ENCODE data around the gene CLPTM1. TPM values are rescaled to one million over a fixed set of nuclear protein-coding genes. Genes with fewer than 3 reads are reported as not detected.

CLPTM1 gene
- total RNA-seq, 1 donor = 45.2 TPM

- Histone ChIP-seq H3K9me3 (ENCODE audit: low read depth, low read length) (no peaks in the 10 kb centered on the region), H3K27ac (ENCODE audit: low read depth, low read length) (no peak overlapping the region), H3K4me3 (ENCODE audit: insufficient read depth, low read length) (no peak overlapping the region), H3K4me2 (ENCODE audit: insufficient read depth, low read length) (no peak overlapping the region), H3K79me2 (ENCODE audit: insufficient read depth, low read length) (no peaks in the 10 kb centered on the region), H3K27me3 (ENCODE audit: insufficient read depth, low read length) (no peaks in the 10 kb centered on the region), H2AFZ (ENCODE audit: low read length) (no peak overlapping the region), H3K36me3 (ENCODE audit: insufficient read depth, low read length) (peaks cover 55% of the 10 kb centered on the region), H4K20me1 (ENCODE audit: insufficient read depth, low read length) (no peaks in the 10 kb centered on the region), H3K4me1 (ENCODE audit: insufficient read depth, low read length) (no peaks in the 10 kb centered on the region)
- TF ChIP-seq CTCF (IDR thresholded peaks at IDR 0.05; ENCODE audit: extremely low read depth, low read depth, low read length) = no peak
- peak; percentile 6 for DNase-seq (ENCODE audit: insufficient read length, low spot score, missing footprints)
Measured at GRCh38 chr19:45032421-45032820, 77.2 kb downstream of the CLPTM1 start.

- Histone ChIP-seq H4K20me1 (ENCODE audit: insufficient read depth, low read length) (peaks cover 14% of the 10 kb centered on the region), H3K27ac (ENCODE audit: low read depth, low read length) (no peak overlapping the region), H3K9me3 (ENCODE audit: low read depth, low read length) (no peaks in the 10 kb centered on the region), H3K4me3 (ENCODE audit: insufficient read depth, low read length) (no peak overlapping the region), H3K4me1 (ENCODE audit: insufficient read depth, low read length) (peaks cover 11% of the 10 kb centered on the region), H3K4me2 (ENCODE audit: insufficient read depth, low read length) (no peak overlapping the region), H3K79me2 (ENCODE audit: insufficient read depth, low read length) (peaks cover 16% of the 10 kb centered on the region), H2AFZ (ENCODE audit: low read length) (no peak overlapping the region), H3K36me3 (ENCODE audit: insufficient read depth, low read length) (peaks cover 35% of the 10 kb centered on the region), H3K27me3 (ENCODE audit: insufficient read depth, low read length) (no peaks in the 10 kb centered on the region)
- no peak for DNase-seq (ENCODE audit: insufficient read length, low spot score, missing footprints)
- no peak for TF ChIP-seq CTCF (IDR thresholded peaks at IDR 0.05; ENCODE audit: extremely low read depth, low read depth, low read length)
Measured at GRCh38 chr19:45035755-45036154, 80.6 kb downstream of the CLPTM1 start.

- Histone ChIP-seq H3K27ac (ENCODE audit: low read depth, low read length) (no peak overlapping the region), H3K4me1 (ENCODE audit: insufficient read depth, low read length) (peaks cover 11% of the 10 kb centered on the region), H3K4me2 (ENCODE audit: insufficient read depth, low read length) (no peak overlapping the region), H2AFZ (ENCODE audit: low read length) (no peak overlapping the region), H3K79me2 (ENCODE audit: insufficient read depth, low read length) (peaks cover 33% of the 10 kb centered on the region), H4K20me1 (ENCODE audit: insufficient read depth, low read length) (peaks cover 26% of the 10 kb centered on the region), H3K27me3 (ENCODE audit: insufficient read depth, low read length) (no peaks in the 10 kb centered on the region), H3K36me3 (ENCODE audit: insufficient read depth, low read length) (peaks cover 43% of the 10 kb centered on the region), H3K4me3 (ENCODE audit: insufficient read depth, low read length) (no peak overlapping the region), H3K9me3 (ENCODE audit: low read depth, low read length) (no peaks in the 10 kb centered on the region)
- TF ChIP-seq CTCF (IDR thresholded peaks at IDR 0.05; ENCODE audit: extremely low read depth, low read depth, low read length) = no peak
- DNase-seq (ENCODE audit: insufficient read length, low spot score, missing footprints) = peak; percentile 54
Measured at GRCh38 chr19:45037393-45038169, 82.4 kb downstream of the CLPTM1 start.

Data from osteoblast (primary cell).